Lung (tissue), 12 donors: ENCODE results near the gene GPBAR1. TPM values are rescaled to one million over a fixed set of nuclear protein-coding genes. Genes with fewer than 3 reads are reported as not detected.

Source experiments
- ATAC-seq: fragments of 200-7000 bp; cut with Tn5 transposase; one replicate; pipeline ENCODE4 v1.9.1; 2020; ENCODE audit warnings: moderate number of reproducible peaks; ENCODE audit not compliant: insufficient read depth, low FRiP score
- DNase-seq, 3 donors: peaks; one replicate each; pipeline ENCODE4 v3.0.0-alpha.2; 2013 to 2017
- H3K27ac ChIP-seq, 2 donors: one replicate each; pipeline ENCODE4 v1.5.1; 2013; ENCODE audit warnings: mild to moderate bottlenecking in 2 of 2, moderate library complexity in 2 of 2, control low read depth in 1 of 2, inconsistent platforms in 1 of 2, low read depth in 1 of 2, low read length in 1 of 2
- H3K27me3 ChIP-seq, 3 donors: one replicate each; pipeline ENCODE4 v1.5.1; 2013; ENCODE audit warnings: low read length in 2 of 3; ENCODE audit not compliant: control insufficient read depth in 3 of 3, insufficient read depth in 3 of 3
- H3K36me3 ChIP-seq, 4 donors: one replicate each; pipeline ENCODE4 v1.5.1; 2013; ENCODE audit warnings: low read length in 4 of 4, mild to moderate bottlenecking in 1 of 4, moderate library complexity in 1 of 4; ENCODE audit not compliant: control insufficient read depth in 4 of 4, insufficient read depth in 4 of 4
- H3K4me1 ChIP-seq, 5 donors: one replicate each; pipeline ENCODE4 v1.5.1; 2013; ENCODE audit warnings: low read length in 5 of 5, mild to moderate bottlenecking in 2 of 5, moderate library complexity in 1 of 5; ENCODE audit not compliant: control insufficient read depth in 5 of 5, insufficient read depth in 5 of 5
- H3K4me3 ChIP-seq: one replicate; pipeline ENCODE4 v1.5.1; 2013; ENCODE audit warnings: mild to moderate bottlenecking, control low read depth, moderate library complexity
- H3K9ac ChIP-seq, 2 donors: one replicate each; pipeline ENCODE4 v1.5.1; 2013; ENCODE audit warnings: low read length in 2 of 2, control low read depth in 1 of 2; ENCODE audit not compliant: insufficient read depth in 1 of 2
- H3K9me3 ChIP-seq, 4 donors: one replicate each; pipeline ENCODE4 v1.5.1; 2013; ENCODE audit warnings: low read length in 3 of 4, mild to moderate bottlenecking in 1 of 4, moderate library complexity in 1 of 4; ENCODE audit not compliant: control insufficient read depth in 4 of 4, insufficient read depth in 3 of 4
- CTCF ChIP-seq: IDR thresholded peaks from 2 replicates; pipeline ENCODE4 v1.5.1; 2012; ENCODE audit warnings: mild to moderate bottlenecking; ENCODE audit errors: control extremely low read depth, extremely low read depth
- WGBS, 2 donors: extraction: QIAGEN DNeasy Blood & Tissue Kit; methylation state at CpG; one replicate each; pipeline ENCODE4 v1.1.7; 2013; 5-methylcytosine and 5-hydroxymethylcytosine counted together
- polyA plus RNA-seq, 2 donors: library from polyadenylated mRNA; stranded (reverse); fragments of 200-250 nt; gene quantifications; one replicate each; pipeline ENCODE4 v1.2.1, GENCODE V29; 2013
- total RNA-seq, 2 donors: library from RNA; depleted of rRNA in 1 of 2; stranded (reverse); fragments of >200 nt in 1 of 2; gene quantifications; one replicate each; pipeline ENCODE4 v1.2.1, GENCODE V29; 2014 to 2021
- donor health status: control.
- donor health status: control.
- donor health status: Bipolar disorder and iron deficiency.
- donor health status: healthy.
- donor health status: DM: yes; HTN: yes; CAD: no.

GPBAR1 gene
- total and polyA plus RNA-seq, 4 donors, result 0.60 to 3.3 (median 2.1) TPM

- Histone ChIP-seq H3K27me3 (no peaks in the 10 kb centered on the region), H3K36me3 (peaks cover 25 to 78% (median 47%) of the 10 kb centered on the region in 4 donors), H3K27ac (no peak overlapping the region), H3K4me1 (peaks cover under 1 to 13% (median 9%) of the 10 kb centered on the region in 5 donors), H3K4me3 (no peak overlapping the region), H3K9ac (no peak overlapping the region), H3K9me3 (no peaks in the 10 kb centered on the region)
- DNase-seq, result no peak
- ATAC-seq, result no peak
- TF ChIP-seq CTCF, result no peak
- 72 to 85% methylated on average over 7 of the region's 7 CpGs for WGBS, 2 donors
These were observed 17.1 kb downstream of the GPBAR1 start for GRCh38 chr2:218277921-218278320.

- no peaks in the 10 kb centered on the region for H3K27me3 ChIP-seq
- no peak overlapping the region for H3K4me3 ChIP-seq
- 89% methylated on average over 16 of the region's 16 CpGs for WGBS, 2 donors
- H3K9me3 ChIP-seq, result no peaks in the 10 kb centered on the region
- no peak for TF ChIP-seq CTCF
- H3K27ac ChIP-seq, result no peak overlapping the region
- peaks cover 25 to 79% (median 46%) of the 10 kb centered on the region in 4 donors for H3K36me3 ChIP-seq
- ATAC-seq (no peak), DNase-seq (no peak)
- peaks cover 0 to 19% (median 9%) of the 10 kb centered on the region in 5 donors for H3K4me1 ChIP-seq
- no peak overlapping the region for H3K9ac ChIP-seq
These were observed 17.9 kb downstream of the GPBAR1 start for GRCh38 chr2:218278531-218279360.

- TF ChIP-seq CTCF, result no peak
- Histone ChIP-seq H3K4me1 (peaks cover 0 to 23% (median 9%) of the 10 kb centered on the region in 5 donors), H3K9ac (no peak overlapping the region), H3K36me3 (peaks cover 17 to 68% (median 32%) of the 10 kb centered on the region in 4 donors), H3K27ac (peak overlapping the region in 1 of 2 donors; percentile 32), H3K27me3 (no peaks in the 10 kb centered on the region), H3K4me3 (no peak overlapping the region), H3K9me3 (no peaks in the 10 kb centered on the region)
- DNase-seq, result no peak
- ATAC-seq, result no peak
- 93% methylated on average over 13 to 14 of the region's 14 CpGs for WGBS, 2 donors
These were observed 19.6 kb downstream of the GPBAR1 start for GRCh38 chr2:218280260-218280870.
